HG03457 (cell line): ENCODE measurements around the gene POU2F3.

Experiments
- ATAC-seq: cut with Tn5 transposase; IDR thresholded peaks from one replicate; pipeline ENCODE4 v1.9.1; 2021; ENCODE audit warnings: moderate number of reproducible peaks; ENCODE audit not compliant: unreplicated experiment

Gene POU2F3

DNA sequence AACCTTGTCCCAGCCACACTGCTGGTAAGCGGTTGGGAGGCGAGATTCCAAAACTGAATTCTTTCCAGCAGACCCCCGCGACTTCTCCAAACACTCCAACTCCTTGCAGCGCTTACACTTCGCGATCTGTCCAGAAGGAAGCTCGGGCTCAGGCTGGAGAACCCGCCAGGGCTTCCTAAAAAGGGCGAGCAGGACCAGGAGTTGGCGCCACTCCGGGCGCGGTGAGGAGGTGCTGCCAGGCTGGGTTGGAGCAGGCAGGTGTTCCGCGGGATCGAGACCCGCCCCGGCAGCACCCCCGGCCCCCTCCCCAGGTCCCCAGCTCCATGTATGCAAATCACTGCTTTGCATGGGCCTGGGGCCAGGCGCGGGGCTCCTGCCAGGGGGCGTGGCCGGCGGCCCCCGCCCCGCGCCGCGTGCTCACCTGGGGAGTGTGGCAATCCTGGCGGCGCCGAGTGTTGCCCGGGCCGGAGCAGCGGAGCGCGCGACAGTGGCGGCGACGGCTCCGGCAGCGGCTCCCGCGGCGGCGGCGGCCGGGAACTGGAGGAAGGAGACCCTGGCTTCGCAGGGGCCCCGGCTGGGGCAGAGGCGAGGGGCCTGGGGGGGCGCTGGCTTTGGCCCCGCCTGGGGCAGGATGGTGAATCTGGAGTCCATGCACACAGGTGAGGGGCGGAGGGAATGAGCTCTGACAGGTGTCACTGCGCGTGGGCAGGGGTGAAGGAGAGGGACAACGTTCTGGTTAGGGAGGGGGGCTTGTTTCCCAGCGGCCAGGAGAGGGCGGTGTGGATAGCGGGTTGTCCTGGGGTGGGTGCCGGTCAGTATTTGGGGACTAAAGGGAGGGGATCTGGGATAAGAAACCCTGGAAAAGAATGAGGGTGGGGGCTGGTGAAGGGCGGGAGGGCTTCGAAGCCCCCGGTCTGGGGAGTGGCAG, at the start of gene POU2F3:
TSS of gene POU2F3 (plus strand) at position 428 of the 928 bp plus-strand sequence. CDS start at position 632, 204 bp downstream.
- no peak for ATAC-seq

DNA sequence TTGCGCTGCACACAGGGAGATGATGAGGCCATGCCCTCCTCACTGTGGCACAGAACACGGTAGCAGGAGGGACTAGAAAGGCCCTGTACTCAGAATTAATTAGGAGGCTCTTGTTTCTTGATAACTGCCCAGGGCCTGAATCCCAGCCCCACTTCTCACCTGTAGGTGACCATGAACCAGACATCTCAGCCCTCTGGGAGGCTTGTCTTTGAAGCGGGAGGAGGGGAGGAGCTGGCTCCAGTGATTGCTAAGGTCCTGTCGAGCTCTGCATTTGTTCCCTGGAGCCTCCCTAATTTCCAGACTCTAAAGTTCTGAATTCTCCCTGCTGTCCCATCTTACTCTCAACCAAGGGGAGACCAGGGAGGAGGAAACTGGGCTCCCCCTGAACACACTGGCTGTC, 48.9 kb upstream of the POU2F3 start:
- ATAC-seq = no peak

DNA sequence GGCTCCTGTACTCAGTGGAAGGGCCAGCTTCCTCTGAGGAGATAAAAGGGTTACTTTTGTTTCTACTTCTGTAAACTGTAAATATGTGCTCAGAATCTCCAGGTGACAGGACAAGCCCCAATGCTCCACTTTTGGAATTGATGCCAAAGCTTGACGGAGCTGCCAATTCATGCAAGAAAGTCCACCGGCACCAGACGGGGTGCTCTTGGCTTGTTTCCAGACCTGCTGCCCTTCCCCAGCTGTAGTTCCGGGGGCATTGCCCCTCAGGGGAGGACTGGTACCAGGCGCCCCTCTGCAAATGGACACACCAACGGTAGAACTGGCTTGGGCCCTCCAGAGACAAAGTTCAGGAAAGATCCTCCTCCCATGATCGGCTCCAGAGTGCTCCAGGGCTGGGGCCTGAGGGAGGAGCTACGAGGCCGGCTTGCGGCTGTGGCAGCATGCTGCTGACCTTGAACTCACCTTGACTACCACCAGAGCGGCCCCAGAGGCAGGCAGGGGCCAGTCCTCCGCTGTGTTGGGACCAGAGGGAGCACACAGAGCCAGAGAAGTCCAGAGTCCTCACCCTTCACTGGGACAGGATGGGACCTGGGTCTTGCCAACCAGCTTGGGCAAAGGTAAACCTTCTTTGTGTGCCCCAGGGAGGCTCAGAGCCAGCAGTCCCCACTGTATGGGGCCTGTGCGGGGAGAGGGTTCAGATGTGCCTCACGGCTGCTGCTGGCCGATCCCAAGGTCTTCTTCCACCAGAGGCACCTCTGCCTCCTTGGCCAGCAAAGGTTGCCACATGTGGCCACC, 46.9 kb upstream of the POU2F3 start:
- ATAC-seq = no peak

DNA sequence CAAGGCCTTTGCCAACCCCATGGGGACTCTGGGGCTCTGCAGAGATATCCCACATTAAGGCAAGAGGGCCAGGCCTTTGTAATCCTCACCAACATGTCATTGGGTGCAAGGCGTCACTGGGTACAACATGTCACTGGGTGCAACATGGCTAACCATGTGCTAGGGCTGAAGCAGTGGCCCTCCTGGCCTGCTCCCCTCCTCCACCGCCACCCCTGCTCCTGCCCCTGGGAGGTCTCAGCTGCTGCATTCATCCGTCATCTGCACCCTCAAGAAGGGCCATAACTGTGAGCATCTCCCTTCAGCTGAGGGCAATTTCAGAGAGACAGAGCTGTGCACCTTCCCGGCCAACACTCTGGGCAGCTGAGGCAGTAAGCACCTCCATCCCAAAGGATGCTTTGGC, 45.8 kb upstream of the POU2F3 start:
- no peak for ATAC-seq

DNA sequence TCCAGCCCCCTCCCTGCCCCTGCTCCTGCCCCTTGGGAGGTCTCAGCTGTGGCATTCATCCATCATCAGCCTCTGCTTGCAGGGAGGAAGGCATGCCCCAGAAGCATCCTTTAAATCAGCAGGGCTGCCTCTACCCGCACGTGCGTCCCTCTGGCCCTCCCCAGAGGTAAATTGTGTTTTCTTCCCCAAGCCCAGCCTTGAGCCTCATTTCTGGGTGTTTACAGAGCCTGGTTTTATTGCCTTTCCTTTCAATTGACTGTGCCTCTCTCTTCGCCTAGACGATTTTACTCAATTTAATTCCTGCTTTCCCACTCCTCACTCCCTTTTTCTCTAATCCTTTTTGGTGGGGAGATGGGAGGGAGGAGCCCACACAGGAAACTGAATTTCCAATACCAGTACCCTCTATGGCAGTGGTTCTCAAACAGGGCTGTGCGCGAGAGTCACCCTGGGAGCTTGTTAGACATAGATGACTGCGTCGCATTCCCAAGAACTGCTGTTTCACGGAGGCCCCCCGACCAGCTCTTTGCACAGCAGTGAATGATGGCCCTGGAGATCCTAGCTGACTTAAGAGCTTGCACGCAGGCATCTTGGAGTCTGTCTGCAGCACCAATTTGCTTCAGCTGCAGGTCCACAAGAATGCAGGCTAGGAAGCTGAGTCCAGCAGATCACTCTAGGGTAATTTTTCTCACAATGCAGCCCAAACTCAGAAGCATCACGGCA, 44.2 kb upstream of the POU2F3 start:
- no peak for ATAC-seq

DNA sequence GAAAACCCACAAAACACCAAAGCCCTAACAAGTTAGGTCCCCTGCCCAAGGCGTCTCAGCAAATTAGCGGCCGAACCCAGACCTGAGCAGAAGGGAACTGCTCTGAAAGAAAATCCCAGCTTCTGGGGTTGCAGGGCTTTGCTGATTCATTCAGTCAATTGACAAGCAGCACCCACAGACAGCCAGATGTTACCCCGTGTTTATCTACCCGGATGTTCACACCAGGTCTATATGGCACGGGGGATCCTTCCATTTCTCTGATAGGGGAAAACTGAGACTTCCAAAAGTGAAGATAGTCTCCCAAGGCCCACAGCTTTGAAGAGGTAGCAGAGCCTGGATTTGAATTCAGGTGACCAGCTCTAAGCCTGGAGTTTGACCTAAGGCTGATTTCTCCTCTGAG, 43.1 kb upstream of the POU2F3 start:
- ATAC-seq = no peak

GRCh38 chr11:120197251-120197891, 42.6 kb upstream of the POU2F3 start:
- no peak for ATAC-seq

DNA sequence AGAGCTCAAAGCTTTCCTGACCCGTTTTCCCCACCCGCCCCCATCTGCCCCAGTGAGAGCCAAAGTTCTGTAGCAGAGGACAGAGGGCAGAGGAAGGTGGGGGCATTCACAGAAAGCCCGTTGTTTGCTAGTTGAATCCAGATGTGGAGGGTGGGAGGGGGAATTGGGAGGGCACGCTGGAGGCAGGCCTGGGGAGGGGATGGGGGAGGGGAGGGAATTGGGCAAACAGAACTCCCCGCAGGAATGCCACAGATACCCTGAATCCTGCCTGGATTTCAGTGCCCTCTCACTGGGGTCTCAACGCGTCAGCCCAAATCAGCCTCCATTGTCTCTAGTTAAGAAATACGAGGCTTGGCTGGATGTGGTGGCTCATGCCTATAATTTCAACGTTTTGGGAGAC, 42.0 kb upstream of the POU2F3 start:
- no peak for ATAC-seq

- ATAC-seq = no peak
Observed at GRCh38 chr11:120198403-120198786, 41.5 kb upstream of the POU2F3 start.

DNA sequence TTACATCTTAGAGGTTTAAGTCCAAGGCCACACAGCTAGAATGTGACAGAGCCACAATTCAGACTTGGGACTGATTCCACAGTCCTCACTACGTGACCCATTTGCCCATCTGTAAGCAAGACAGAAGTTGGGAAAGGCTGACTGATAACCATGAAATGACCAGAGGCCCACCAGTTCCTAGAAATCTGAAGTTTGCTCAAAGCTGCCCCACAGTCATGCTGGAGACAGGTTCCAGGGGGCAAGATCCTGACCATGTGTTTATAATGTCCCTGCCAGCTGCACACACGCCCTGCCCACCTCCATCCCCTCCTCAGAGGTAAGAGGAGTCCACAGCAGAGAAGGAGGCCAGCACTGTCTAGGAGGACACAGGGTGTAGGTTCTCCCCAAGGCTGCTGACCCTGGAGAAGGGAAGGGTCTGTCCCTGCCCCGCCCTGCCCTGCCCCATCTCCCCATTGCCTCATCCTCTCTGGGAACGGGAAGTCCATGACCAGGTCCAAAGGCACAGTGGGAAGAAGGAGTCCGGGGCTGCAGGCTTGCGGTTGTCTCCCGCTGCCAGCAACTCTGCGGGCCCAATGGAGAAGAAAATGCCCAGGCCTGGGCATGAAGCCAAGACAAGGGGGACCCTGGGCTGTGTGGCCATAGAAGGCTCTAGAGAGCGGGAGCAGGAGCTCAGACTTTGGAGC, 41.0 kb upstream of the POU2F3 start:
- ATAC-seq = no peak

DNA sequence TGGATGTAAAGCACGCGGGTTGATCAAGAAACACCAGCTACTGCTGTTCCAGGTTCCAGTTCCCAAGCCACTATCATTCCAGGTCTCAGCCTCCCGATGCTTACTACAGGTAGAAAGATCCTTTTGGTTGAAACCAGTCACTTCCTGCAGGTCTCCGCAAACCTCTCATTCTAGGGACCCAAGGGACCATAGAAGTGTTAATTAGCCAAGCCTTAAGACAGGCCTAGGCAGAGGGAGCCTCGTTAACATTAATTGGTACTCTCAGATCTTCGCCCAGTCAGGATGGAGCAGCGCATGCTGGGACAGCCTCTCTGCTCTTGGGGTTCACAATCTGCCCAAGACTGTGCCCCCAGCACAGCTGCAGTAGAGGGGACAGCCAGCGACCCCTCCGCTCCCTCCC, 40.3 kb upstream of the POU2F3 start:
- no peak for ATAC-seq

- no peak for ATAC-seq
Observed at GRCh38 chr11:120200677-120201076, 39.3 kb upstream of the POU2F3 start.

- ATAC-seq = no peak
Observed at GRCh38 chr11:120201653-120202052, 38.3 kb upstream of the POU2F3 start.

DNA sequence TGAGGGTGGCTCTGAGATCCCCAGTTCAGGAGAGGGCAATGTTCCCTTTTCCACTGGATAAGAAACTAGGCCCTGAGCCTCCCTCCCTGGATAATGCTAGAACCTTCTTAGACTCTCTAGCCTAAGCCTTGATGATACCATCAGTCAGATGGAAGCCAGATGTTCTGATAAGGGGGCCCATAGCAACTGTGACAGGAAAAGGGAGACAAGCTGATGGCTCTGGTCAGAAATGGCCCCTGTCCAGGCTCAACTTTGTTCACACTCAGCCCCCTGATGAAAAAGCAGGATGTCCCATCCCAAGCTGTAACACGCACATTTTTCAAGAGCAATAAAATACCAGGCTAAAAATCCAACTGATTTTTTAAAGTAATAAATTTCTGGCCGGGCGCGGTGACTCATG, 36.3 kb upstream of the POU2F3 start:
- no peak for ATAC-seq

- ATAC-seq = no peak
Observed at GRCh38 chr11:120205596-120206161, 34.3 kb upstream of the POU2F3 start.

GRCh38 chr11:120207512-120207911, 32.4 kb upstream of the POU2F3 start:
- no peak for ATAC-seq

DNA sequence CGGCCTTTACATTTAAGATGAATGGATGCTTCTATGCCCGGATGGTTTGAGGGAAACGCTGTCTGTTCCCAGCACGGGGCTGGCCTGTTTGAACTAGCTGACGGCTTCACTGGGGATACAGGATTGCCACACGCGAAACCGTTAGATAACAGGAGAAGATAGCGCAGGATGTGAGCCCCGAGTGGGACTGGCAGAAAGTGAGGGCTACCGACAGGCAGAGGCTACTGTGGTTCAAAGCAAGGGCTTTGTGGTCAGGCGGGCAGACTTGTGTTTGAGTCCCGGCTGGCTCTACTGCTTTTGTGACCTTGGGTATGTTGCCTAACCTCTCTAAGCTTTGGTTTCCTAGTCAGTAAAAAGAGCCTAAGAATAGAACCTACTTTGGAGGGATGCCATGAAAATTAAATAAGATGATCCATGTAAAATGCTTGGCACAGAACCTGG, 31.9 kb upstream of the POU2F3 start:
- no peak for ATAC-seq

- no peak for ATAC-seq
Observed at GRCh38 chr11:120208777-120209176, 31.2 kb upstream of the POU2F3 start.

DNA sequence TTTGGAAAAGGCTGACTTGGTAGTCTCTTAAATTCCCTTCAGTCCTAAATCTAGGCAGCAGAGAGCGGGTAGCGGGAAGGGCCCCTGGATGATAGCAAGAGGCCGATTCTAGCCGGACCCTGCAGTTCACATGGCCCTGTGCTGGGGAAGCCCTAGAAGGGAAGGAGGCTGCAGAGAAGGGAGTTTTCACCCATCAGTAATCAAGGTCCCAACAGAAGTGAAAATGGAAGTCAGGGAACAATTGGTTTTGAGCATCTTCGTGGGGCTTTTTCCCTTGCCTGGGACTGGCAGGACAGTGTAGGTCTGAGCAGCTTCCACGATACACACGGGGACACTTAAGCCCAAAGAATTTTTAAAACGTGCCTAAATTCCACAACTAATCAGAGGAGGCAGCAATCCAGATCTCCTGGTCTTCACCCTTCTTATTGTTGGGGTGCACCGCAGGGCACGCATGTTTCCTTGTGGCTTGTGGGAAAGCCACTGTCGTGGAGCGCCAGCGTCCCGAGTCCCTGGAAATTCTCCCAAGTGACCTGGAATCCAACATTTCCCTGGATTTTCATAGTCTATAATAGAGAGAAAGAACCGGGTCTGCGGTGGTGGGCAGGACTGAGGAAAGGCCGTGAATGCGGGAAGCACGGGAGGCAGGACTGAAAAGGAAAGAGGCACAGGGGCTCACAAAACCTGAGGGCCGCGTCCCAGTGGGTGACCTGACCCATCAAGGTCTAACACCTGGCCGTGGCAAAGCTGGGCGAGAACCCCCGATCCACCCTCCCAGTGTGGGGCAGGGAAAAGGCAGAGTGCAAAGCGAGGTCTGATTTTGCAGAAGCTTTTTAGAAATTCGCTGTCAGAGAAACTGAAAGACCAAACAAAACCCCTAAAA, 30.0 kb upstream of the POU2F3 start:
- ATAC-seq = no peak
